Measurements from ENCODE around the gene NECAB3. TPM values are rescaled to one million over a fixed set of nuclear protein-coding genes. Genes with fewer than 3 reads are reported as not detected.

The NECAB3 gene, protein sequence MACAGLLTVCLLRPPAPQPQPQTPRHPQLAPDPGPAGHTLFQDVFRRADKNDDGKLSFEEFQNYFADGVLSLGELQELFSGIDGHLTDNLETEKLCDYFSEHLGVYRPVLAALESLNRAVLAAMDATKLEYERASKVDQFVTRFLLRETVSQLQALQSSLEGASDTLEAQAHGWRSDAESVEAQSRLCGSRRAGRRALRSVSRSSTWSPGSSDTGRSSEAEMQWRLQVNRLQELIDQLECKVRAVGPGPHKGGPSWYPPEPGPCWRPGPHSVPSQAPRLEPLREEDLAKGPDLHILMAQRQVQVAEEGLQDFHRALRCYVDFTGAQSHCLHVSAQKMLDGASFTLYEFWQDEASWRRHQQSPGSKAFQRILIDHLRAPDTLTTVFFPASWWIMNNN
- total RNA-seq, result 10 to 100 TPM; 24.0 to 29.6 TPM

DNA sequence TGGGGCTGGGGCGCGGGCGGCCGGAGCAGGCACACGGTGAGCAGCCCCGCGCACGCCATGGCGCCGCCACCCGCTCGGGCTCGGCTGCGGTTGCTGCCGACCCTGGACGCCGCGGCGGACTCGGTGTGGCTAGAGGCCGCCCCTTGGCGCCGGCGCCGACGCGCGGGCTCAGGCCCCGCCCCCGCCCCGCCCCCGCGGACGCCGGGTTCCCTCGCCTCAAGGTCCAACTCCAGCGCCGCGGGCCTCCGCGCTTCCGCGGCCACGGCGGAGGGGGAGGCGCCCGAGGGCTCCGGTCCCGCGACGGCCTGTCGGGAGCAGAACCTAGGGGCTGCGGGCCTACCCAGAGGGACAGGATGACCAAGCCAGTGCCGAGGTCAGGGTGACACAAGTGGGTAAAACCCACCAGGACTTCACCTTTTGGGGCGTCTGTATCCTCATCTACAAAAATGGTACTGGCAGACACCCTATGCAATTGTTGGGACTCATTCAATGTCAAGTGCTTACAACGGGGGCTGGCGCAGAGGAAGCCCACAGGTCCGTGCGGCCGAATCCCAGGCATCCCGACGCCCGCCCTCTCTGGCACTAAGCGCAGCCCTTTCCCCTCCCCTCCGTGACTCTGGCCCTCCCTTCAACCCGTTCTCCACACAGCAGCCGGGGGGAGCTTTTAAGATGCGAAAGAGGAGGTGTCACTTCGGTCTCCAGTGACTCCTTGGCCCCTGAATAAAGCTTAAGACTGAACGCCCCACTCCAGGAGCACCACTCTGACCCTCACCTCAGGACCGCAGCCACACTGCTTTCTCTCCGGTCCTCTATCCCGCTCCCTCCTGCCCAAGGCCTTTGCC is at the start of gene NECAB3:
NECAB3 (minus strand) TSS at position 135 of the 842 bp plus-strand sequence; CDS start at position 59, 76 bp downstream.
- Histone ChIP-seq H3K27me3 (replicated peaks; ENCODE audit: insufficient read depth) (no peaks in the 10 kb centered on the region), H3K9me3 (no peaks in the 10 kb centered on the region), H3K36me3 (no peaks in the 10 kb centered on the region), H3K4me1 (ENCODE audit: control insufficient read depth in 1 of 2, low read depth in 2 of 2) (peaks cover 28 to 67% of the 10 kb centered on the region in 2 donors), H3K27ac (peak within 1 kb of the TSS; percentile 95 to 96), H3K4me3 (peak within 1 kb of the TSS; percentile 77)
- ATAC-seq (ENCODE audit: insufficient number of reproducible peaks, low FRiP score, low read depth) (peak; percentile 56), DNase-seq (ENCODE audit: low spot score) (peak; percentile 48)
- TF ChIP-seq, protein P1, sequence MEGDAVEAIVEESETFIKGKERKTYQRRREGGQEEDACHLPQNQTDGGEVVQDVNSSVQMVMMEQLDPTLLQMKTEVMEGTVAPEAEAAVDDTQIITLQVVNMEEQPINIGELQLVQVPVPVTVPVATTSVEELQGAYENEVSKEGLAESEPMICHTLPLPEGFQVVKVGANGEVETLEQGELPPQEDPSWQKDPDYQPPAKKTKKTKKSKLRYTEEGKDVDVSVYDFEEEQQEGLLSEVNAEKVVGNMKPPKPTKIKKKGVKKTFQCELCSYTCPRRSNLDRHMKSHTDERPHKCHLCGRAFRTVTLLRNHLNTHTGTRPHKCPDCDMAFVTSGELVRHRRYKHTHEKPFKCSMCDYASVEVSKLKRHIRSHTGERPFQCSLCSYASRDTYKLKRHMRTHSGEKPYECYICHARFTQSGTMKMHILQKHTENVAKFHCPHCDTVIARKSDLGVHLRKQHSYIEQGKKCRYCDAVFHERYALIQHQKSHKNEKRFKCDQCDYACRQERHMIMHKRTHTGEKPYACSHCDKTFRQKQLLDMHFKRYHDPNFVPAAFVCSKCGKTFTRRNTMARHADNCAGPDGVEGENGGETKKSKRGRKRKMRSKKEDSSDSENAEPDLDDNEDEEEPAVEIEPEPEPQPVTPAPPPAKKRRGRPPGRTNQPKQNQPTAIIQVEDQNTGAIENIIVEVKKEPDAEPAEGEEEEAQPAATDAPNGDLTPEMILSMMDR (IDR thresholded peaks at IDR 0.05), result no peak

DNA sequence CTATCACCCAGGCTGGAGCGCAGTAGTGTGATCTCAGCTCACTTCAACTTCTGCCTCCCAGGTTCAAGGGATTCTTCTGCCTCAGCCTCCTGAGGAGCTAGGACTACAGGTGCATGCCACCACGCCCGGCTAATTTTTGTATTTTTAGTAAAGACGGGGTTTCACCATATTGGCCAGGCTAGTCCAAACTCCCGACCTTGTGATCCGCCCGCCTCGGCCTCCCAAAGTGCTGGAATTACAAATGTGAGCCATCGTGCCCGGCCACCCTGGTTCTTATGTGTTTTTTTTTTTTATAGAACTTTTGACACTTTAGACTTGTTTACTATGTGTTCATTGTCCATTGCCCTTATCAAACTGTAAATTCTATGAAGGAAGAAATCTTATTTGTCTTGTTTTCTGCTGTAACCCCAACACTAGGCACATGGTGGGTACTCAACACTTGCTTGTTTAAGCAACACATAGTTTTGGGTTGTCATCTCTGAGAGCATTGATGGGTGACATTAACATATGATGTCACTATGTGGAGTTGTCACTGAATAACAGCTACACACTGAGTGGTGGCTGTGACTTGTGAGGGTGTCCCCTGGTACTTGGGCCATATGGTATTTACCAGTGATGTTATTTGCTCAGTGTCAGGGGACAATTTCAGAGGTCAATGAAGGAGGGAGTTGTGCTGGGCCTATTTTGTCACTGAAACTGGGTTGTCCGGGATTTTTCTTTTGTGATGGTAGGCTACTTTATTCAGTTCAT is 47.3 kb upstream of the NECAB3 start:
- Histone ChIP-seq H3K36me3 (no peaks in the 10 kb centered on the region), H3K4me3 (no peak overlapping the region)
- TF ChIP-seq, protein P1 (IDR thresholded peaks at IDR 0.05), result no peak

DNA sequence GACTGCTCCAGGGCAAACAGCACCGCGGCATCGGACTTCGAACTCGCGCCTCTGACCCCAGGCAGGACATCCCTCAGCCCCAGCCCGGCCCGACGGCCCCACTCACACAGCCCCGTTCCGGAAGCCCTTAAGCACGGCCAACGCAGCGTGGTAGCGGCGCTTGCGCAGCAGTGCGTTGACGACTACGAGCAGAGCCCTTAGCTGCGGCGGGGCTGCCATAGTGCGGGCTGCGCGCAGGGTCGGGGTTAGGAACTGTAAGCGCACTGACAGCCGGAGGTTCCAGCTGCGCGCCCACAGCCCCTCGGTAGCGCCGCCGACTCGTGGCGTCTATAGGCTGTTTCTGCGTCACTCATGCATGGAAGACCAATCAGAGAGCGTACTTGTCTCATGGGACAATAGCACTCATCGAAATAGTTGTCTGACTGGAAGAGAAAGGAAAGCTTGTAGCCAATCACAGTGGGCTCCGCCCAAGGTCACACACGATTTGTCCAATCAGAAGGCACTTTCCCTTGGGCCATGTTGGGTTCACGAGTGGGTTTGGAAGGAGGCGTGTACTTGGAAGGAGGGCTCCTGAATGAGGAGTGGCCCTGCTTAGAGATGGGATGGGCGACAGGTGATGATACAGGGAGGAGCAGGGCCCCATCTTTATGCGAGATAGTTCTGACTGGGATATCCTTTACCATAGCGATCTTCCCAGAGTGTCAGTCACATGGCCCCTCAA is 45.9 kb upstream of the NECAB3 start, which contains the start of gene PXMP4:
PXMP4 (minus strand) TSS at position 322 of the 721 bp plus-strand sequence; CDS start at position 219, 103 bp downstream.
- Histone ChIP-seq H3K27ac (peak within 1 kb of the TSS; percentile 59 to 67), H3K36me3 (no peaks in the 10 kb centered on the region), H3K9me3 (no peaks in the 10 kb centered on the region), H3K4me3 (peak within 1 kb of the TSS; percentile 90), H3K4me1 (ENCODE audit: control insufficient read depth in 1 of 2, low read depth in 2 of 2) (peaks cover 7 to 12% of the 10 kb centered on the region in 2 donors), H3K27me3 (replicated peaks; ENCODE audit: insufficient read depth) (no peaks in the 10 kb centered on the region)
- TF ChIP-seq, protein P1 (IDR thresholded peaks at IDR 0.05), result no peak
- DNase-seq (ENCODE audit: low spot score), result peak; percentile 73
- ATAC-seq (ENCODE audit: insufficient number of reproducible peaks, low FRiP score, low read depth), result peak; percentile 98

More for the DNA sequence above, 47.3 kb upstream of the NECAB3 start:
- Histone ChIP-seq H3K9me3 (no peaks in the 10 kb centered on the region), H3K4me1 (ENCODE audit: control insufficient read depth in 1 of 2, low read depth in 2 of 2) (peaks cover 7 to 12% of the 10 kb centered on the region in 2 donors), H3K27me3 (replicated peaks; ENCODE audit: insufficient read depth) (no peaks in the 10 kb centered on the region), H3K27ac (no peak overlapping the region)
- DNase-seq (ENCODE audit: low spot score) (no peak), ATAC-seq (ENCODE audit: insufficient number of reproducible peaks, low FRiP score, low read depth) (no peak)

DNA sequence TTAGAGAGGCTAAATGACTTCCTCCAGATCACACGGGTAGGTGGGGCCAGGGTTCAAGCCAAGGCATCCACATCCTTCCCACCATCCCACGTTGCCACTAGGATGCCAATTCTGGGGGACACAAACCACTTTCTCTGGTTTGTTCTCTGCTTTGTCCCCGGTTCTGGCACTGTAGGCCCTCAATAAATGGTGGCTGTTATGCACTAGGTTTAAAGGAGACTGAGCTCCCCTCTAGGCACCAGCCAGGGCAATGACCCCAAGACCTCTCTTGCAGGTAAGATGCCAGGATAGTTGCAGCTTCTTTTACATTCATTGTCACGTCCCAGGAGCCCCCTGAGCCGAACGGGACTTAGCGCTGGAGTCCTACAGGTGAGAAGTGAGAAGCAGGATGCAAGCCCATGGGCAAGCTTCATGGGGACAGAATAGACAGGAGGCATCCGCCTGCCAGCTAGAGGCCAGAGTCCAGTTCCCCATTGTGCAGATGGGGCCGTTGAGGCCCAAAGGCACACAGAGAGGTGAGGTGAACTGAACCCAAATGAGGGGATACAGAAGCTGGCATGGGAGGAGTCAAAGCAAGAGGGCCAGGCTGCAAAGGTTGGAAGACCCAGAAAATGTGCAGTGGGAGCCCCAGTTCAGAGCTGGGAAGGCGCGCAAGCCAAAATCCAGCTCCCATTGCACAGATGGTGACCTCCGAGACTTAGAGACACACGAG is 45.2 kb upstream of the NECAB3 start:
- Histone ChIP-seq H3K4me3 (peak overlapping the region; percentile 90), H3K27ac (peak overlapping the region; percentile 59 to 67), H3K27me3 (replicated peaks; ENCODE audit: insufficient read depth) (no peaks in the 10 kb centered on the region), H3K36me3 (no peaks in the 10 kb centered on the region), H3K9me3 (no peaks in the 10 kb centered on the region), H3K4me1 (ENCODE audit: control insufficient read depth in 1 of 2, low read depth in 2 of 2) (peaks cover 7 to 12% of the 10 kb centered on the region in 2 donors)
- TF ChIP-seq, protein P1 (IDR thresholded peaks at IDR 0.05), result no peak
- ATAC-seq (ENCODE audit: insufficient number of reproducible peaks, low FRiP score, low read depth) (no peak), DNase-seq (ENCODE audit: low spot score) (no peak)
